HG03159 (cell line): Measurements from ENCODE around the gene KCNJ14.

Source experiments
- ATAC-seq: cut with Tn5 transposase; IDR thresholded peaks from one replicate; pipeline ENCODE4 v1.9.1; 2021; ENCODE audit warnings: mild to moderate bottlenecking, moderate library complexity; ENCODE audit not compliant: unreplicated experiment

The KCNJ14 gene

GRCh38 chr19:48455171-48455907, at the start of gene KCNJ14:
Gene KCNJ14, plus strand, starts transcription at chr19:48455574. Its CDS starts 6,151 bp downstream, at chr19:48461725.
- no peak for ATAC-seq

DNA sequence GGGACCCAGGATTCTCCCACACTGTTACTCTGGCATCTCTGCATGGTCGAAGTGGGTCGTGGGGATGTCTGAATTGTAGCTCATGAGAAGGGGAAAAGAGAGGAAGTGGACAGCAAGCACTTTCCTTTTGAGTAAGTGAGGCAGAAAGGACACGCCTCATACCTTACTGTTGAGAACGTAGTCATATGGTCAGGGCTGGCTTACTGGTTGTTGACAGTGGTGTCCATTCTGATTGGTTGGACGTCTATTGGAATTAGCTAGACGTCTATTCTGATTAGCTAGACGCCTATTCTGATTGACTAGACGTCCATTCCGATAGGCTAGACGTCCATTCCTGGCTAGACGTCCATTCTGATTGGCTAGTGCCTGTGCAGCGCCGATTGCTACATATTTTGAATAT, 49.5 kb upstream of the KCNJ14 start:
- no peak for ATAC-seq

- no peak for ATAC-seq
These were observed 41.3 kb upstream of the KCNJ14 start for GRCh38 chr19:48413879-48414587.

- no peak for ATAC-seq
These were observed 40.0 kb upstream of the KCNJ14 start for GRCh38 chr19:48415395-48415794.

DNA sequence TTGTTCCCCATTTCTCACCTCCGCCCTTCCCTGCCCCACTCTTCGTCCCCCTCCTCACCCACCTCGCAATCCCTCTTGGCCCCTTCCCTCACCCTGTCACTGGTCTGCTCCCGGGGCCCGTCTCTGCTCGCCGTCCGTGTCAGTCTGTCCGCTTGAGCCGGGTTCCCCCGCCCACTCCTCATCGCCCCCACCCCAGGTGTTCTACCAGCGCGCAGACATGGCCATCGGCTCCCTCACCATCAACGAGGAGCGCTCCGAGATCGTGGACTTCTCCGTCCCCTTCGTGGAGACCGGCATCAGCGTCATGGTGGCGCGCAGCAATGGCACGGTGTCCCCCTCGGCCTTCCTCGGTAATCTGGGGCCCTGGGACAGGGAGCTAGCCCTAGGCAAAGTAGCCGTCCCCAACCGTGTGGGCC, 39.6 kb upstream of the KCNJ14 start:
- ATAC-seq = no peak

DNA sequence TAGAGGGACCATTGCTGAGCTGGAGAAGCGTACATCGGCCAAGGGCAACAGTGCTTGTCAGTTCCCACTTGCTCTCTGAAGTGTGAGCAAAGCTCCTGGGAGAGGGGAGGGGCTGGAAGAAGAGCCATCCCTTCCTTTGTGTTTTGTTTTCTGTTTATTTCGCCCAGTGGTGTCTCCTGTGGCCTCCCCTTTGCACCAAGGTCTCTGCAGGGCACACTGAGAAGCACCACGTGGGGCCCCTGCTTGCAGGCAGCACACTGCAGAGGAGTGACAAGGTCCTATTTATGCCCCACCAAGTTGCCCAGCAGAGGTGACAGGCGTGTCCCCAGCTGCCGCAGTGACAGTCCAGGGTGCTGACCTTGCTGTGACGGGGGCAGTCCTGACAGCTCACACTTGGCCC, 38.0 kb upstream of the KCNJ14 start:
- ATAC-seq = no peak

DNA sequence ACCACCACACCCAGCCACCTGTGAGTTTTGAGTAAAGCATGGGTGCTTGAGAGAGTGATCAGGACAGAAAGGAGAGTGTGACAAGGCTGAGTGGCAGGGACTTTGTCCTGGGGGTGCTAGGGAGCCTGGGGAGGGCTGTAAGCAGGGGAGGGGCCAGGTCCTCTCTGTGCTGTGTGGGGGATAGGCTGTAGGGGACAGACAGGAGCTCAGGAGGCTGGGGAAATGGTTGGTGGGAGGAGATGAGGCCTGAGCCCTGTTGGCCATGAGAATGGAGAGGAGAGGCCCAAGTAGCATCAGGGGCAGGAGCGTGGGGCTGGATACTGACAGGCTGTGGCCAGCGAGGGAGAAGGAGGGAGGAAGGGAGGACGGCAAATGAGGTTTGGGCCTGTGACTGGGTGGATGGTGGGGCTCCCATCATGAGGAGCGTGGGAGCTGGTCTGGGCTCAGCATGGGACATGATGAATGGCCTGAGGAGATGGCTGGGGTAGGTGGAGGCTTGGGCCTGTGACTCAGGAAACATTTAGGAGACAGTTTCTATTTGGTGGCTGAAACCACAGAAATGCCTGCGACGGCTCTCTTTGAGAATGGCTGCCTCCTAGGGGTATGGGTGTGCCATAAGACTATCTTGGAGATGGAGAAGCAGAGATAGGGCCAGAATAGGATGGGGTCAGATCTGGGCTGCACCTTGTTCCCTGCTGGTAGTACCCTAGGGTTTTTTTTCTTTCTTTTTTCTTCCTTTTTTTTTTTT, 36.9 kb upstream of the KCNJ14 start:
- ATAC-seq = no peak

- ATAC-seq = no peak
These were observed 36.0 kb upstream of the KCNJ14 start for GRCh38 chr19:48419158-48419920.

- ATAC-seq = no peak
These were observed 33.8 kb upstream of the KCNJ14 start for GRCh38 chr19:48421548-48421947.

GRCh38 chr19:48424694-48425219, 30.6 kb upstream of the KCNJ14 start:
- ATAC-seq = no peak

DNA sequence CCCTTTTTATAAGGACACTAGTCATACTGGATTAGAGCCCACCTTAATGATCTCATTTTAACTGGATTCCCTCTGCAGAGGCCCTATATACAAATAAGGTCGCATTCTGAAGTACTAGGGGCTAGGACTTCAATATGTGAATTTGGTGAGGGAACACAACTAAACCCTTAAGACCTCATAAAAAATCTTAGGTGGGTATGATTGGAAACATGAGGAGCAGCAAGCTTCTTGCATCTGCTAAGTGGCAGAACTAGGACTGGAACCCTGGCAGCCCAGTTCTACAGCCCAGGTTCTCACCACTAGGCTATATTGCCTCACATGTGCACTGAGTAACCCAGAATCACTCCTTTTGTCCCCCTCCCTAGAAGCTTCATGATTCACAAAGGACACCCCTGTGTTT, 26.7 kb upstream of the KCNJ14 start:
- ATAC-seq = no peak

- ATAC-seq = no peak
These were observed 22.0 kb upstream of the KCNJ14 start for GRCh38 chr19:48433337-48433736.

- ATAC-seq = no peak
These were observed 18.8 kb upstream of the KCNJ14 start for GRCh38 chr19:48436586-48436985.

DNA sequence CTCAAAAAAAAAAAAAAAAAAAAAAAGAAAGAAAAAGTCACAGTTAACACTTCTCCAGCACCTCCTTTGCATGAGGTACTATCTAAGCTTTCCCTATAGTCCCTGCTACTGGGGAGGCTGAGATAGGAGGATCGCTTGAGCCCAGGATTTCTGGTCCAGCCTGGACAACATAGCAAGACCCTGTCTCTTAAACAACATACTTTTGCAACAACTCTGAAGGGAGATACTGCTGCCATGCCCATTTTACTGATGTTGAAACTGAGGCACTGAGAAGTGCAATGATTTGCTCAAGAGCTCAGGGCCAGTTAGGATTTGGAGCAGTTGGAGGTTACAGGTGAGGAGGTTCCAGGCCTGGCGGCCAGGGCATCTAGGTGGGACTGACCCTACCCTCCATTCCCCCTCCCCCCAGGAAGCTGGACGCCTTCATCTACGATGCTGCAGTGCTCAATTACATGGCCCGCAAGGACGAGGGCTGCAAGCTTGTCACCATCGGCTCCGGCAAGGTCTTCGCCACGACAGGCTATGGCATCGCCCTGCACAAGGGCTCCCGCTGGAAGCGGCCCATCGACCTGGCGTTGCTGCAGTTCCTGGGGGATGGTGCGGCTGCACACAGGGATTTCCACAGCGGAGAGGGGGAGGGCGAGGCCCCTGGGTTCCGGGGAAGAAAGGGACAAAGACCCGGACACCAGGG, 13.9 kb upstream of the KCNJ14 start:
- no peak for ATAC-seq

GRCh38 chr19:48442116-48443035, 13.0 kb upstream of the KCNJ14 start:
- no peak for ATAC-seq

DNA sequence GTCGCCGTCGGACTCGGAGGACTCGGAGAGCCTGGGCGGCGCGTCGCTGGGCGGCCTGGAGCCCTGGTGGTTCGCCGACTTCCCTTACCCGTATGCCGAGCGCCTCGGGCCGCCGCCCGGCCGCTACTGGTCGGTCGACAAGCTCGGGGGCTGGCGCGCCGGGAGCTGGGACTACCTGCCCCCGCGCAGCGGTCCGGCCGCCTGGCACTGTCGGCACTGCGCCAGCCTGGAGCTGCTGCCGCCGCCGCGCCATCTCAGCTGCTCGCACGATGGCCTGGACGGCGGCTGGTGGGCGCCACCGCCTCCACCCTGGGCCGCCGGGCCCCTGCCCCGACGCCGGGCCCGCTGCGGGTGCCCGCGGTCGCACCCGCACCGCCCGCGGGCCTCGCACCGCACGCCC, 12.1 kb upstream of the KCNJ14 start:
- ATAC-seq = no peak

DNA sequence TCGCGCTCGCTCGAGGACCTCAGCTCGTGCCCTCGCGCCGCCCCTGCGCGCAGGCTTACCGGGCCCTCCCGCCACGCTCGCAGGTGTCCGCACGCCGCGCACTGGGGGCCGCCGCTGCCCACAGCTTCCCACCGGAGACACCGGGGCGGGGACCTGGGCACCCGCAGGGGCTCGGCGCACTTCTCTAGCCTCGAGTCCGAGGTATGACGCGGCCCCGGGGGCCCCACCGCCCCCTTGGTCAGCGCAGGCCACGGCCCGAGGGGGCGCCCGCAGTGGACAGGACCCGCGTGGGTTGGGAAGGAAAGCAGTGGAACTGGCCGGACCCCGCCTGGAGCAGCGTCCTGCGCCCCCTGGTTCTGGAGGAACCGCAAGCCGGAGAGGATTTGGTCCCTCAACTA, 11.6 kb upstream of the KCNJ14 start:
- ATAC-seq = no peak

GRCh38 chr19:48444129-48444935, 11.0 kb upstream of the KCNJ14 start:
- no peak for ATAC-seq

- ATAC-seq = no peak
These were observed 10.5 kb upstream of the KCNJ14 start for GRCh38 chr19:48444936-48445200.
